Activated gamma-delta T cell (primary cell): ENCODE measurements around the gene EML4.
"Not testable (repeated sequence)": the region's sequence is repeated elsewhere in the genome, so short reads cannot be mapped to it uniquely, and the experiment has no call there.

Source experiments
- DNase-seq: peaks from one replicate; lab custom pipeline; 2025; lab: John Stamatoyannopoulos, UW

EML4 gene

DNA sequence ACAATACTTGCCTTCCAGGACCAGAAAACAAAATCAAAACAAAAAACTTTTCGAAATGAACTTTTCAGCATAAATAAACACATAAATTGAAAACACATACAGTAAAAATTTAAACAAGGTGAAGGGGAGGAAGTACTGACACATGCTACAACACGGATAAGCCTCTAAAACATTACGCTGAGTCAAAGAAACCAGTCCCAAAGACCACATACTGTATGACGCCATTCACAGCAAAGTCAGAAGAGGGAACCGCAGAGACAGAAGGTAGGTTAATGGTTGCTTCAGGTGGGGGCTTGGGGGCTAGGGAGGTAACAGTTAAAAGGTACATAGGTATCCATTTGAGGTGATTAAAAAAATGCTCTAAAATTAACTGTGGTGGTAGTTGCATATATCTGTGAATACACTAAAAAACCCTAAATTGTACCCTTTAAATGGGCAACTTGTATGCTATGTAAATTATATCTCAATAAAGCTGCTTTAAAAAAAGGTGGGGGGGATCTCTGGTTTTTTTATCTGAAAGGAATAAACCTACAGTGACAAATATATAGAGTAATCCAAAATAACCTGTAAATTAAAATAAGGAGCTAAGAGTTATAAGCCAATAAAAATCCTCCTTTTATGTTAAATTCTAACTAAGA is 184.8 kb downstream of the EML4 start:
- DNase-seq: no peak

DNA sequence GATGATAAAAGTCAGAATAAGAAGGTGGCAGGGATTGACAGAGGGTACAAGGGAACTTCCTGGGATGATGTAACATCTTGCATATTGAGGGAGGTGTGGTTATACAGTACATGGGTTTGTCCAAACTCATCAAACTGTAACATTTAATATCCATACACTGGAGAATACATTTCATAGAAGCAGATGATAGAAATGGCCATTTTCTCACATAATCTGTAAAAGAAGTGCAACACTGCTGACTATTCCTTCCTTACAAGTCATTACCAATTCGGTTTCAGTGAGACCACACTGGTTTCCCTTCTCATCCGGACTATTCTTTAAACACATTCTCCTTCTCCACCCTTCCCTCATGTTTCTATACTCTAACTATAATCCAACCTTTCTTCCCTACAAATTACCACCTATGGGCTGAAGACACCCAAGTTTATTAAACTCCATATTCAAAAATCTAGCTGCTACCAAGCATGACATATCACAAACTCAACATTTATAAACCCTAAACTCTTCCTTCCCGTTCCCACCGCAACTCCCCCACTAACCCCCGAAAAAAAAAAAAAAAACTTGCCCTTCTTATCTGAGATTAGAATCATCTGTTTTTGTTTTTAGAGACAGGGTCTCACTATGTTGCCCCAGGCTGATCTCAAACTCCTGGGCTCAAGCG is 190.3 kb downstream of the EML4 start:
- no peak for DNase-seq

GRCh38 chr2:42359965-42360483 is 190.9 kb downstream of the EML4 start:
- DNase-seq: no peak

DNA sequence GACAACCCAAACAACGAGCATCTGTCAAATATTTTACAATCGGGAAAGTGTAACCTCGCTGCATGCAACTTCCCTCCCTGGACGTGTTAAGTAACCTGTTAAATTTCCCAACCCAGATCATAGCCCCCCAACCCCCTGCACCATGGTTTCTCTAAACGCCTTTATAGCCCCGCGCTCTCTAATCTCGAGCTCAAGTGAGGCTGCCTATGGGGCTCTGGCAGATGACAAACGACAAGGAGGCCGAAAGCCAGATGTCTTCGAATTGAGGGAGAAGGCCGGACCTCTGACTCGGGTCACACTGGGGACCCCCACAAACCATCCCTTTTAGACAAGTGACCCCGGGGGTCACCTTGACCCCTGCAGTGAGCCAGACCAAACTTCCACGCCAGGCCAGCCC is 191.3 kb downstream of the EML4 start:
- no peak for DNase-seq

GRCh38 chr2:42360890-42361727 is 192.0 kb downstream of the EML4 start, which contains the start of gene COX7A2L:
COX7A2L (minus strand) TSS chr2:42361217; CDS start chr2:42361161, 56 bp downstream.
- DNase-seq: peak; percentile 84

DNA sequence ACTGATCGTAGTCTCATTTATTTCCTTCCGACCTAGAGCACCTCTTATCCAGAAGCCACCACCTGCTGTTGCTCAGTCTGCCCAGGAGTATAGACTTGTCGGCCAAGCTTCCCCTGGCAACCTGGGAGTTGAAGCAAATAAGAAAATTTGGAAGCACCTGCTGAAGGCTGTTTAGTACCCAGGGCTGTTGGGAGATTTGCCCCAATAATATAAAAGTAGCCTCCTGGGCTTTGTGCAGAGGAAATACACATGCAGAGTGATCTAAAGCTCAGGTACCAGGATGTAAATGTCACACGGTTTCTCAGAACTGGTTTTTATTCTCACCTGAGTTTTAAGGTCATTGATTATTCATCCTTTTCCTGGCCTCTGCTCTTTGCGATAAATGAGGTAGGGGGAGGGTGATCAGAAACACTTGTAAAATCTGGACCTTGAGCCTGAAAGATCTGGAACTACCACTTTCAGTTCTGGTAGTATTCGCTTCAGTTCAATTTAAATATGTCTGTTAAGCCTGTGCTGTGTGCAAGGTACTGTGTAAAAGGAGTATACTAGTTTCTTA is 192.7 kb downstream of the EML4 start:
- no peak for DNase-seq

DNA sequence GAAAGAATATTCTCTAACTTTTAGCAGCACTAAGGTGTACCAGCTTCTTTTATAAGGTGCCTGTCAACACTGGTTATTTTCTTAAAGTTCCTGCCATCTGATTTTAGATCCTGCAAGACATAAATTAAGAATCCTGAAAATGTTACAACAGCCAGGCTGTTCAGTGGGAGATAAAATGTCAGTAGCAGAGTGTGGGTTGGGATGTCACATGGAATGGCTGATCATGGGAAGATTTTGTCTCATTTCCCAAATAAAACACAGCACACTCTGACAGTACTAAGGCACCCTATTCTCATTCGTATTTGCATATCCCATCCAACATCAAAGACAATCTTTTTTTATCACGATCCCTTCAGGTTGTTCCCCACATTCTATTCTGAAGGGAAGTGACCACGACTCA is 194.3 kb downstream of the EML4 start:
- no peak for DNase-seq

DNA sequence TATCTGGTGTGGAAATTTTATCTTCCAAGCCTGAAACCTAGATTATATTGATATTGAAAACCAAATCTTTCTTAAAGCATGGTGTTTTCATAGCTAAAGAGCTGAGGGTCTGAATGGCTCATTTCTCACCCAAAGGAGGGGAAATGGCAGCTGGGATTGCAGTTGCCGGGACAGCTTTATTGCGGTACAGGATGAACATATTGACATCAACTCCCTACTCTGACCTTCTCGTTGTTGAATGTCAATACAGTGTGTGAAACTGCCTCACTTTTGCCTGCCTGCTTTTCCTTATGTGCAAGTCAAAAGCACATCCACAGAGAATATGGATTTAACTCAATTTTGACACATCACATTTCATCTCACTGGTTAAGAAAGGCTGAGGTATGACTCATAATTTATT is 195.5 kb downstream of the EML4 start:
- no peak for DNase-seq

- no peak for DNase-seq
Observed at GRCh38 chr2:42366411-42366810, 197.3 kb downstream of the EML4 start.

- no peak for DNase-seq
Observed at GRCh38 chr2:42367835-42368234, 198.7 kb downstream of the EML4 start.

DNA sequence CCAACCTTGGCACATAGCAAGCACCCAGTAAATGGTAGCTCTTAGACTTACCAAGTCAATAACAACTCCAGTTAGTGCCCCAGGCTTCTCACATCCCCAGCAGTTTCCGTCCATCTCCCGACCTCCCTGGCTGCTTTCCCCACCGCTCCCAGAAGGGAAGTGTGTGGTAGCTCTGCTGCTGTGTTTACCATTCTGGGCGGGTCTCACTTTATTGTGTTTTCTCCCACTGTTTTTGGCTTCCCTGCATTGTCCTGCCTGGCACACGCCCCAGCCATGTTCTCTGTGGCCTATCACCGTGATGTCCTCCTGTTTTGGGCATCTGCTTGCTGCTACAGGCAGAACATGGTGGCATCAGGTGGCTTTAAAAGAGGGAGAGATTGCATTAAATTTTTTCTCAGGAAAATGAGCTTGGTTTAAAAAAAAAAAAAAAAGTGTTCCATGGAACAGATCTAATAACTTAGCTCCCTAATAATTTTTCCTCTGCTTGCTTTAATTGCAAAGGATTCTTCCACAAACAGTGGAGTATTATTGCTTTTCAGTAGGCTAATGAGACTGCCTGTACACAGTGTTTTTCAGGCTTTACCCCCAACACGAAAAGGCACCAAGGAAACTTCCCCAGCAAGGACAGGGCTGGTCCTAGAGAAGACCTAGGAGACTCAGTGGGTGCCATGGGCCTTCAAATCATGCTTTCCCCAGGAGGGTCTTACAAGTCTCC is 199.8 kb downstream of the EML4 start:
- no peak for DNase-seq

GRCh38 chr2:42369532-42370229 is 200.5 kb downstream of the EML4 start:
- DNase-seq: no peak

DNA sequence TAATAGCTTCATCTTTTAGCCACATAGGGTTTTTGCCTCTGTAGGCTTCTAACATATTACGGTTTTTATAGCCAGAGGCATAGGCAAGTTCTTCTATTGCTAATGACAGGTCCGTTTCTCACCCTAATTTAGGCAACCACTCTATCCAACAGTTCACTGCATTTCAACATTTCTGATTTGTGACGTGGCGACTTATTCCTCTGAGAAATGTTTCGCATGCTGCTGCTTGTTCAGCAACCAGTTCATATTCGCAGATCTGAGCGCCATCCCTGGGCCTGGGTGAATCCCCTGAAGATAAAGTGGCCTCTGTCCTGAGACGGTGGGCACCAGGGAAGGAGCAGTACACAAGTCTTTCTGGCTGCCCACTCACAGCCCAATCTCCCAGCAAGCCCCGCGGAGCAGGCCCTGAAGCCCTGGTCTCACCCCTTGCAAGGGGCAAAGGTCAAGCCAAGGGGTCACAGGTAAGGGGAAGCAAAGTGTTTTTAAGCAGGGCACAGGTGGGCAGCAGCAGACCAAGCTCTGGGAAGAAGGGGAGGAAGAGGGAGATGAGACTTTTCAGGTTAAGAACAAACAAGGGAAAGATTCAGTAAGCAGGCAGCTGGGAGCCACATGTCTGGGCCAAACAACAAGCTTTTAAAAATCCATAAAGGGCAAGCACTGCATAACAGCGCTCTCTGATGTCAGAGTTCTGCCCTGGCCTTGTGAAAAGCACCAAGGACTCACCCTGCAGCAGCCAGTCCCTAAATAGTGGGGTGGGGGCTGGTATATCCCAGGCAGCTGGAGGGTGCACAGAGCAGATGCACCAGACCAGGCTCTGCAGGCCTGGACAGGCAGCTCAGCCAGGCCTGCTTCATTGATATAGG is 202.7 kb downstream of the EML4 start:
- no peak for DNase-seq

- no peak for DNase-seq
Observed at GRCh38 chr2:42372474-42373200, 203.5 kb downstream of the EML4 start.

DNA sequence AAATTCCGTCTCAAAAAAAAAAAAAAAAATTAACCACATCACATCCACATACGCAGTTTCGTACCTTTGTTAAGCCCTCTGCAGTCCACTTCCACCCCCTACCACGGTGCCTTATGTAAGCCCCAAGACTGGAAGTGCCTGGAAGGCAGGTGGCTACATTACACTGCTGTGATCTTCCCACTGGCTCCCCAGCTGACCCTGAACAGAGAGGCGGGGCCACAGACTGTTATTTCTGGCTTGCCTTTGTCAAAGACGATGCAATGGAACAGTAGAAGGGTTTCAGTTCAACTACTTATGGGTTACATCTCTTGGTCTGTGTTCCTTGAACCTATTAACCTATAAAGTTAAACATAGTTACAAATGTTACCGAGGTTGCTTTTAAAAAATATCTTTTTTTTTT is 207.6 kb downstream of the EML4 start:
- no peak for DNase-seq

- DNase-seq: no peak
Observed at GRCh38 chr2:42378415-42378814, 209.3 kb downstream of the EML4 start.

GRCh38 chr2:42380026-42380425 is 210.9 kb downstream of the EML4 start:
- DNase-seq: not testable (repeated sequence)

GRCh38 chr2:42382144-42382543 is 213.0 kb downstream of the EML4 start:
- DNase-seq: no peak
